HEK293 (cell line): Measurements from ENCODE around the gene NPTXR.

ENCODE experiments used
- CTCF ChIA-PET: fragments of 350-600 bp; formaldehyde crosslinking; extraction: SDS; loops from one replicate; lab custom pipeline; 2021; ENCODE audit warnings: antibody characterized with exemption; lab: Yijun Ruan, JAX
- POLR2A ChIA-PET: fragments of 300-600 bp; formaldehyde crosslinking; extraction: SDS; loops from one replicate; lab custom pipeline; 2020; ENCODE audit warnings: antibody characterized with exemption, inconsistent platforms; lab: Yijun Ruan, JAX
- H3K27ac ChIP-seq: fragments of 200-500 bp; sonication (Bioruptor generic); 2 replicates; pipeline ENCODE4 v1.5.1; 2014; ENCODE audit warnings: low read depth, low read length, control low read depth, inconsistent platforms; ENCODE audit errors: extremely low read depth
- H3K36me3 ChIP-seq, 2 experiments: fragments of 200-500 bp in 1 of 2; sonication (Bioruptor generic) in 1 of 2; 1 replicate in 1 of 2; 2 replicates in 1 of 2; pipeline ENCODE4 v1.5.1; 2014 to 2017; ENCODE audit warnings: inconsistent platforms in 2 of 2, low read length in 2 of 2; ENCODE audit not compliant: control insufficient read depth in 2 of 2, insufficient read depth in 1 of 2
- H3K4me1 ChIP-seq: fragments of 200-500 bp; sonication (Bioruptor generic); 2 replicates; pipeline ENCODE4 v1.5.1; 2014; ENCODE audit warnings: mild to moderate bottlenecking, low read length, inconsistent platforms; ENCODE audit not compliant: control insufficient read depth, insufficient read depth
- H3K4me3 ChIP-seq: 2 replicates; pipeline ENCODE4 v1.5.1; 2011; ENCODE audit warnings: low read depth, mild to moderate bottlenecking, control low read depth, low read length, moderate library complexity
- H3K9me3 ChIP-seq: fragments of 200-500 bp; sonication (Bioruptor generic); 2 replicates; pipeline ENCODE4 v1.5.1; 2014; ENCODE audit warnings: low read depth, low read length, inconsistent platforms; ENCODE audit not compliant: control insufficient read depth, insufficient read depth
- ATF2 ChIP-seq: fragments of 450-650 bp; formaldehyde crosslinking; IDR thresholded peaks from 2 replicates; pipeline ENCODE4 v1.5.1; 2016; ENCODE audit warnings: missing biosample characterization, missing genetic modification characterization, low read depth
- FEZF1 ChIP-seq: fragments of 450-650 bp; formaldehyde crosslinking; IDR thresholded peaks from 2 replicates; pipeline ENCODE4 v1.5.1; 2016; ENCODE audit warnings: missing biosample characterization, missing genetic modification characterization
- HIC1 ChIP-seq: fragments of 450-650 bp; formaldehyde crosslinking; IDR thresholded peaks from 2 replicates; pipeline ENCODE4 v1.5.1; 2016; ENCODE audit warnings: missing biosample characterization, missing genetic modification characterization
- KLF9 ChIP-seq: fragments of 450-650 bp; formaldehyde crosslinking; IDR thresholded peaks from 2 replicates; pipeline ENCODE4 v1.5.1; 2016; ENCODE audit warnings: missing biosample characterization, missing genetic modification characterization, low read depth
- PATZ1 ChIP-seq: fragments of 450-650 bp; formaldehyde crosslinking; IDR thresholded peaks from 2 replicates; pipeline ENCODE4 v1.5.1; 2016; ENCODE audit warnings: missing biosample characterization, missing genetic modification characterization
- RBAK ChIP-seq: fragments of 450-650 bp; formaldehyde crosslinking; IDR thresholded peaks from 2 replicates; pipeline ENCODE4 v1.5.1; 2016; ENCODE audit warnings: missing biosample characterization, missing genetic modification characterization
- ZBTB1 ChIP-seq: fragments of 450-650 bp; formaldehyde crosslinking; IDR thresholded peaks from 2 replicates; pipeline ENCODE4 v1.5.1; 2016; ENCODE audit warnings: missing biosample characterization, missing genetic modification characterization
- ZEB2 ChIP-seq: fragments of 450-650 bp; formaldehyde crosslinking; IDR thresholded peaks from 2 replicates; pipeline ENCODE4 v1.5.1; 2016; ENCODE audit warnings: missing biosample characterization, missing genetic modification characterization
- ZFHX2 ChIP-seq: fragments of 450-650 bp; formaldehyde crosslinking; conservative IDR thresholded peaks from 2 replicates; pipeline ENCODE4 v1.5.1; 2016; ENCODE audit warnings: missing biosample characterization, missing genetic modification characterization
- ZFP41 ChIP-seq: fragments of 450-650 bp; formaldehyde crosslinking; IDR thresholded peaks from 2 replicates; pipeline ENCODE4 v1.5.1; 2016; ENCODE audit warnings: missing biosample characterization, missing genetic modification characterization, borderline replicate concordance
- ZNF132 ChIP-seq: fragments of 450-650 bp; formaldehyde crosslinking; IDR thresholded peaks from 2 replicates; pipeline ENCODE4 v1.5.1; 2017; ENCODE audit warnings: missing biosample characterization, missing genetic modification characterization, borderline replicate concordance
- ZNF140 ChIP-seq: fragments of 450-650 bp; formaldehyde crosslinking; IDR thresholded peaks from 2 replicates; pipeline ENCODE4 v1.5.1; 2016; ENCODE audit warnings: missing biosample characterization, missing genetic modification characterization
- ZNF214 ChIP-seq: fragments of 450-650 bp; formaldehyde crosslinking; IDR thresholded peaks from 2 replicates; pipeline ENCODE4 v1.5.1; 2017; ENCODE audit warnings: missing biosample characterization, mild to moderate bottlenecking, missing genetic modification characterization, borderline replicate concordance
- ZNF223 ChIP-seq: fragments of 450-650 bp; formaldehyde crosslinking; IDR thresholded peaks from 2 replicates; pipeline ENCODE4 v1.5.1; 2016; ENCODE audit warnings: missing biosample characterization, missing genetic modification characterization
- ZNF239 ChIP-seq: fragments of 450-650 bp; formaldehyde crosslinking; IDR thresholded peaks from 2 replicates; pipeline ENCODE4 v1.5.1; 2016; ENCODE audit warnings: missing biosample characterization, missing genetic modification characterization
- ZNF266 ChIP-seq: fragments of 450-650 bp; formaldehyde crosslinking; IDR thresholded peaks from 2 replicates; pipeline ENCODE4 v1.5.1; 2016; ENCODE audit warnings: missing biosample characterization, missing genetic modification characterization, low read depth
- ZNF341 ChIP-seq: fragments of 450-650 bp; formaldehyde crosslinking; IDR thresholded peaks from 2 replicates; pipeline ENCODE4; 2016; ENCODE audit warnings: low read depth, missing biosample characterization, missing genetic modification characterization
- ZNF37A ChIP-seq: fragments of 450-650 bp; IDR thresholded peaks from 2 replicates; pipeline ENCODE4 v1.5.1; 2018; ENCODE audit warnings: missing biosample characterization, missing genetic modification characterization
- ZNF416 ChIP-seq: fragments of 450-650 bp; formaldehyde crosslinking; IDR thresholded peaks from 2 replicates; pipeline ENCODE4 v1.5.1; 2016; ENCODE audit warnings: missing biosample characterization, missing genetic modification characterization
- ZNF558 ChIP-seq: fragments of 450-650 bp; formaldehyde crosslinking; IDR thresholded peaks from 2 replicates; pipeline ENCODE4 v1.5.1; 2016; ENCODE audit warnings: missing biosample characterization, missing genetic modification characterization
- ZNF600 ChIP-seq: fragments of 450-650 bp; formaldehyde crosslinking; IDR thresholded peaks from 2 replicates; pipeline ENCODE4 v1.5.1; 2016; ENCODE audit warnings: missing biosample characterization, missing genetic modification characterization
- ZNF670 ChIP-seq: fragments of 450-650 bp; formaldehyde crosslinking; IDR thresholded peaks from 2 replicates; pipeline ENCODE4 v1.5.1; 2016; ENCODE audit warnings: missing biosample characterization, missing genetic modification characterization, low read depth
- TF ChIP-seq, protein P1 (sequence below): fragments of 450-650 bp; formaldehyde crosslinking; IDR thresholded peaks from 2 replicates; pipeline ENCODE4 v1.5.1; 2016; ENCODE audit warnings: missing biosample characterization, missing genetic modification characterization, borderline replicate concordance

The NPTXR gene

DNA sequence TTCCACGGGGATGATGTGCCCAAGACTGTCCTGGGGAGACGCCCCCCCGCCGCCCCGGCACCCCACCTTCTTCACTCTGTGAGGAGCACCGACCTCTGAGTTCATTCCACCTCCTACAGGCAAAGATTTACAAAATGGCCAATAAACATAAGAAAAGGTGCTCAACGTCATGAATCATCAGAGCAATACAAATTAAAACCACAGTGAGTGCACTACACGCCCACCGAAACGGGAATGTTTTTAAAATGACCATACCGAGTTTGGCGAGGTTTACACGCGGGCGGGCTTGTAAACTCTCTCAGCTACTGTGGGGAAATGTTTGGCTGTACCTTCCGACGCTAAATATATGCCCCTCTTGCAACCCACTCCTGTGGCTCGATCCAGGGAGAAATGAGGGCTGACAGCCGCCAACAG is 7.9 kb downstream of the NPTXR start (continued):
- peak; percentile 58; the same call in 1 of the 2 replicates for TF ChIP-seq KLF9
- TF ChIP-seq ZNF37A (tag by site-specific recombination): no peak
- TF ChIP-seq ZNF214 (tag by site-specific recombination): no peak
- no peak for TF ChIP-seq ZNF341 (tag by site-specific recombination)
- TF ChIP-seq ZNF266 (tag by site-specific recombination): no peak
- TF ChIP-seq RBAK (tag by site-specific recombination): no peak
- no peak for TF ChIP-seq ZNF132 (tag by site-specific recombination)
- no peak for TF ChIP-seq ZNF223 (tag by site-specific recombination)
- TF ChIP-seq FEZF1 (tag by site-specific recombination): peak; percentile 61; the same call in 1 of the 2 replicates
- no peak for TF ChIP-seq ZBTB1 (tag by site-specific recombination)
- no peak for TF ChIP-seq ZNF239
- no peak for TF ChIP-seq ZNF670 (tag by site-specific recombination)
- peak; percentile 97 for TF ChIP-seq ZFHX2 (tag by site-specific recombination)
- TF ChIP-seq ZNF416 (tag by site-specific recombination): no peak
- no peak for TF ChIP-seq ZNF558
- peak; percentile 40; the same call in 1 of the 2 replicates for TF ChIP-seq PATZ1 (tag by site-specific recombination)
- TF ChIP-seq ZEB2 (tag by site-specific recombination): no peak

DNA sequence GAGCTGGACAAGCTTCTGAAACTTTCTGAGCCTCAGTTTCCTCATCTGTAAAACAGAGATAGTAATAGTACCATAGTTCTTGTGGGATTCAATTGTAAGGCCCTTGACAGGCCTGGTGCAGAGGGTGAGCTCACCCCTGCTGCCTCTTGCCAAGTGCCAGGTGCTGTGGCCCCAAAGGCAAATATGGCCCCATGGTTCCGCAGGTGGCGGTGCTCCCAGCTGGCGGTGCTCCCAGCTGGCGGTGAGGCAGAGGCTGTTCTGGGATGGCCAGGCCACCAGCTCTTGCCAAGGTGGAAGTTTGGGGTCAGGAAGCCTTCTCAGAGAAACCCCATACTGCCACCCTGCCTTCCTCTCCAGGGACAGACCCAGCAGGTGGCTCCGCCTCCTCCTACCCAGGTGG is 8.8 kb downstream of the NPTXR start:
- POLR2A ChIA-PET: no interaction called here
- TF ChIP-seq ZFP41 (tag by site-specific recombination): no peak
- TF ChIP-seq, protein P1, sequence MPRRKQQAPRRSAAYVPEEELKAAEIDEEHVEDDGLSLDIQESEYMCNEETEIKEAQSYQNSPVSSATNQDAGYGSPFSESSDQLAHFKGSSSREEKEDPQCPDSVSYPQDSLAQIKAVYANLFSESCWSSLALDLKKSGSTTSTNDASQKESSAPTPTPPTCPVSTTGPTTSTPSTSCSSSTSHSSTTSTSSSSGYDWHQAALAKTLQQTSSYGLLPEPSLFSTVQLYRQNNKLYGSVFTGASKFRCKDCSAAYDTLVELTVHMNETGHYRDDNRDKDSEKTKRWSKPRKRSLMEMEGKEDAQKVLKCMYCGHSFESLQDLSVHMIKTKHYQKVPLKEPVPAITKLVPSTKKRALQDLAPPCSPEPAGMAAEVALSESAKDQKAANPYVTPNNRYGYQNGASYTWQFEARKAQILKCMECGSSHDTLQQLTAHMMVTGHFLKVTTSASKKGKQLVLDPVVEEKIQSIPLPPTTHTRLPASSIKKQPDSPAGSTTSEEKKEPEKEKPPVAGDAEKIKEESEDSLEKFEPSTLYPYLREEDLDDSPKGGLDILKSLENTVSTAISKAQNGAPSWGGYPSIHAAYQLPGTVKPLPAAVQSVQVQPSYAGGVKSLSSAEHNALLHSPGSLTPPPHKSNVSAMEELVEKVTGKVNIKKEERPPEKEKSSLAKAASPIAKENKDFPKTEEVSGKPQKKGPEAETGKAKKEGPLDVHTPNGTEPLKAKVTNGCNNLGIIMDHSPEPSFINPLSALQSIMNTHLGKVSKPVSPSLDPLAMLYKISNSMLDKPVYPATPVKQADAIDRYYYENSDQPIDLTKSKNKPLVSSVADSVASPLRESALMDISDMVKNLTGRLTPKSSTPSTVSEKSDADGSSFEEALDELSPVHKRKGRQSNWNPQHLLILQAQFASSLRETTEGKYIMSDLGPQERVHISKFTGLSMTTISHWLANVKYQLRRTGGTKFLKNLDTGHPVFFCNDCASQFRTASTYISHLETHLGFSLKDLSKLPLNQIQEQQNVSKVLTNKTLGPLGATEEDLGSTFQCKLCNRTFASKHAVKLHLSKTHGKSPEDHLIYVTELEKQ: no peak
- no peak for TF ChIP-seq HIC1 (tag by site-specific recombination)
- TF ChIP-seq ATF2: no peak
- TF ChIP-seq ZNF140 (tag by site-specific recombination): no peak
- no peak for TF ChIP-seq ZNF600 (tag by site-specific recombination)
- CTCF ChIA-PET: interaction anchor here (0.6 to 1.7 kb wide), 4 partner anchors 10 to 313 kb away, joined by 3 to 5 read pairs (median 4); no protein-coding TSS in a partner anchor
- H3K27ac ChIP-seq: no peak overlapping the region
- no peaks in the 10 kb centered on the region for H3K36me3 ChIP-seq
- H3K9me3 ChIP-seq: no peaks in the 10 kb centered on the region
- no peak overlapping the region for H3K4me3 ChIP-seq
- 0 out of 2 replicates have a peak, but pooled peaks cover 2% of the 10 kb centered on the region for H3K4me1 ChIP-seq
